KG1 (cell line): ENCODE measurements around the gene TMCO4.

Experiments
- DNase-seq: peaks from one replicate; lab custom pipeline; 2025; lab: John Stamatoyannopoulos, UW

TMCO4 gene

GRCh38 chr1:19715334-19716203, 84.1 kb downstream of the TMCO4 start:
- DNase-seq: peak; percentile 42

GRCh38 chr1:19712928-19713327, 86.8 kb downstream of the TMCO4 start:
- DNase-seq: no peak

- DNase-seq: no peak
These were observed 88.7 kb downstream of the TMCO4 start for GRCh38 chr1:19710825-19711611.

- no peak for DNase-seq
These were observed 90.4 kb downstream of the TMCO4 start for GRCh38 chr1:19709260-19709793.

GRCh38 chr1:19708567-19709110, 91.1 kb downstream of the TMCO4 start:
- DNase-seq: no peak

GRCh38 chr1:19706136-19706535, 93.6 kb downstream of the TMCO4 start:
- no peak for DNase-seq

- no peak for DNase-seq
These were observed 94.3 kb downstream of the TMCO4 start for GRCh38 chr1:19705464-19705863.

GRCh38 chr1:19704247-19705113, 95.2 kb downstream of the TMCO4 start:
- DNase-seq: peak; percentile 12

GRCh38 chr1:19703280-19703679, 96.4 kb downstream of the TMCO4 start:
- no peak for DNase-seq

- no peak for DNase-seq
These were observed 99.5 kb downstream of the TMCO4 start for GRCh38 chr1:19700079-19700777.

GRCh38 chr1:19698181-19698580, 101.5 kb downstream of the TMCO4 start:
- no peak for DNase-seq

GRCh38 chr1:19696820-19697219, 102.9 kb downstream of the TMCO4 start:
- DNase-seq: no peak

- no peak for DNase-seq
These were observed 103.9 kb downstream of the TMCO4 start for GRCh38 chr1:19695772-19696171.

GRCh38 chr1:19694298-19694697, 105.4 kb downstream of the TMCO4 start:
- no peak for DNase-seq

- DNase-seq: no peak
These were observed 109.4 kb downstream of the TMCO4 start for GRCh38 chr1:19690342-19690741.

- DNase-seq: no peak
These were observed 109.9 kb downstream of the TMCO4 start for GRCh38 chr1:19689856-19690255.

- no peak for DNase-seq
These were observed 110.5 kb downstream of the TMCO4 start for GRCh38 chr1:19689085-19689757.

GRCh38 chr1:19688041-19688842, 111.5 kb downstream of the TMCO4 start:
- DNase-seq: no peak

- DNase-seq: no peak
These were observed 112.3 kb downstream of the TMCO4 start for GRCh38 chr1:19687414-19687813.

GRCh38 chr1:19685994-19686393, 113.7 kb downstream of the TMCO4 start:
- no peak for DNase-seq
